22Rv1 (cell line): ENCODE measurements around the gene NDUFA13.

Experiments used
- ZFX ChIP-seq: fragments of 450-650 bp; IDR thresholded peaks from 2 replicates; pipeline ENCODE4 v1.6.1; 2017; ENCODE audit warnings: antibody characterized with exemption, borderline replicate concordance
- TF ChIP-seq, protein P1 (sequence below): fragments of 450-650 bp; IDR thresholded peaks from 2 replicates; pipeline ENCODE4 v1.5.1; 2017; ENCODE audit warnings: mild to moderate bottlenecking

DNA sequence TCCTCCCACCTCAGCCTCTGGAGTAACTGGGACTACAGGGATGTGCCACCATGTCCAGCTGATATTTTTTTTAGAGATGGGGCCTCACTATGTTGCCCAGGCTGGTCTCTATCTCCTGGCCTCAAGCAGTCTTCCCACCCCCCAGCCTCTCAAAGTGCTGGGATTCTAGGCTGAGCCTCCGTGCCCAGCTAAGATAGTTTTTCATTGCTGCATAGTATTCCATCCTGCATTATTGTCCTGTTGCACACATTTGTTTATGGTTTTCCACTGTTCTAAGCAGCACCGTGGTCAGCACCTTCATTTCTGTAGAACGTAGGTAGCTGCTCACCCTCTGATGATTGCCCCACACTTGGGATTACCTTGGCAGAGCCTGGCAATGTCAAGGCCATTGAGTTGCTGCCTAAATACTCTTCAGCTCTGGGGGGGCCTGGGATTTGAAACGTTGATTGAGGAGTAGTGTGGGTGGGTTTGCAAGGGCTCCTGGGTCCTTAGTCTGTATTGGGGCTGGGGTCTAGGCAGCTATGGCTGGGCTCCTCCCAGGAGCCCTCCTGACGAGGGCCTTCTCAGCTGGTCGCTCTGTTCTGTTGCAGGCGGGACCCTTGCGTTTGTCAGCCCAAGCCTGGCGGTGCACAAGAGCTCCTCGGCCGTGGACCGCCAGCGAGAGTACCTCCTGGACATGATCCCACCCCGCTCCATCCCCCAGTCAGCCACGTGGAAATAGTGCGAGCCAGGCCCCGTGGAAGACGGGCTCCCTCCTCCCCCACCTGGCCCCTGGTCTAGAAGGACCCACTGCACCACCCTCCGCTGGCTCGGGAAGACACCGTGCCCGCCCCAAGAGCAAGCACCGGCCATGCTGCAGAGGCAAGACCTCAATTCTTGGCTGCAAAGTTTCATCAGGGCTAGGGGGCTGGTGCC, 11.0 kb upstream of the NDUFA13 start:
- TF ChIP-seq, protein P1, sequence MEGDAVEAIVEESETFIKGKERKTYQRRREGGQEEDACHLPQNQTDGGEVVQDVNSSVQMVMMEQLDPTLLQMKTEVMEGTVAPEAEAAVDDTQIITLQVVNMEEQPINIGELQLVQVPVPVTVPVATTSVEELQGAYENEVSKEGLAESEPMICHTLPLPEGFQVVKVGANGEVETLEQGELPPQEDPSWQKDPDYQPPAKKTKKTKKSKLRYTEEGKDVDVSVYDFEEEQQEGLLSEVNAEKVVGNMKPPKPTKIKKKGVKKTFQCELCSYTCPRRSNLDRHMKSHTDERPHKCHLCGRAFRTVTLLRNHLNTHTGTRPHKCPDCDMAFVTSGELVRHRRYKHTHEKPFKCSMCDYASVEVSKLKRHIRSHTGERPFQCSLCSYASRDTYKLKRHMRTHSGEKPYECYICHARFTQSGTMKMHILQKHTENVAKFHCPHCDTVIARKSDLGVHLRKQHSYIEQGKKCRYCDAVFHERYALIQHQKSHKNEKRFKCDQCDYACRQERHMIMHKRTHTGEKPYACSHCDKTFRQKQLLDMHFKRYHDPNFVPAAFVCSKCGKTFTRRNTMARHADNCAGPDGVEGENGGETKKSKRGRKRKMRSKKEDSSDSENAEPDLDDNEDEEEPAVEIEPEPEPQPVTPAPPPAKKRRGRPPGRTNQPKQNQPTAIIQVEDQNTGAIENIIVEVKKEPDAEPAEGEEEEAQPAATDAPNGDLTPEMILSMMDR: no peak
- TF ChIP-seq ZFX: no peak
